Activated T-cell treated with anti-CD3 and anti-CD28 coated beads, Interleukin-2, amount 50 U/mL, for 4 hours (primary cell): ENCODE results near the gene NEBL. TPM values are rescaled to one million over a fixed set of nuclear protein-coding genes. Genes with fewer than 3 reads are reported as not detected.

Source experiments
- ATAC-seq, 2 donors: fragments of 200-7000 bp; cut with Tn5 transposase; one replicate each; pipeline ENCODE4 v1.10.0; 2021
- DNase-seq: peaks from one replicate; pipeline ENCODE4 v3.0.0-alpha.2; 2020
- H3K27me3 Mint-ChIP-seq: one replicate; pipeline ENCODE4 v1.8.0; 2021; ENCODE audit warnings: low read depth, mixed read lengths
- H3K36me3 Mint-ChIP-seq: one replicate; pipeline ENCODE4 v1.8.0; 2022; ENCODE audit warnings: mixed read lengths; ENCODE audit not compliant: insufficient read depth
- H3K4me1 Mint-ChIP-seq: one replicate; pipeline ENCODE4 v1.8.0; 2021; ENCODE audit warnings: low read depth, mixed read lengths
- H3K4me3 Mint-ChIP-seq: one replicate; pipeline ENCODE4 v1.8.0; 2021; ENCODE audit warnings: mild to moderate bottlenecking, moderate library complexity, mixed read lengths
- H3K9me3 Mint-ChIP-seq: one replicate; pipeline ENCODE4 v1.8.0; 2021; ENCODE audit warnings: mixed read lengths
- total RNA-seq, 3 donors: library from RNA; stranded (reverse); gene quantifications; one replicate each; pipeline ENCODE4 v1.2.1, GENCODE V29; 2021

Gene NEBL
- total RNA-seq, 3 donors from 2014 or later = 0.11 to 0.48 (median 0.24) TPM

GRCh38 chr10:20817646-20818045, 79.5 kb downstream of the NEBL start:
- no peaks in the 10 kb centered on the region for H3K27me3 Mint-ChIP-seq
- DNase-seq (no peak), ATAC-seq (no peak)
- H3K4me3 Mint-ChIP-seq = no peak overlapping the region
- H3K4me1 Mint-ChIP-seq = no peaks in the 10 kb centered on the region
- no peaks in the 10 kb centered on the region for H3K9me3 Mint-ChIP-seq
- no peaks in the 10 kb centered on the region for H3K36me3 Mint-ChIP-seq

- H3K27me3 Mint-ChIP-seq = no peaks in the 10 kb centered on the region
- no peaks in the 10 kb centered on the region for H3K4me1 Mint-ChIP-seq
- DNase-seq (no peak), ATAC-seq (no peak)
- no peaks in the 10 kb centered on the region for H3K9me3 Mint-ChIP-seq
- H3K4me3 Mint-ChIP-seq = no peak overlapping the region
- H3K36me3 Mint-ChIP-seq = no peaks in the 10 kb centered on the region
Measured at GRCh38 chr10:20817116-20817515, 80.0 kb downstream of the NEBL start.

- no peak for ATAC-seq
- H3K9me3 Mint-ChIP-seq = no peaks in the 10 kb centered on the region
- H3K36me3 Mint-ChIP-seq = no peaks in the 10 kb centered on the region
- no peaks in the 10 kb centered on the region for H3K4me1 Mint-ChIP-seq
- no peaks in the 10 kb centered on the region for H3K27me3 Mint-ChIP-seq
- no peak for DNase-seq
- no peak overlapping the region for H3K4me3 Mint-ChIP-seq
Measured at GRCh38 chr10:20814116-20814515, 83.0 kb downstream of the NEBL start.

GRCh38 chr10:20811131-20811530, 86.0 kb downstream of the NEBL start:
- no peaks in the 10 kb centered on the region for H3K9me3 Mint-ChIP-seq

GRCh38 chr10:20809631-20810030, 87.5 kb downstream of the NEBL start:
- DNase-seq = no peak
- H3K27me3 Mint-ChIP-seq = no peaks in the 10 kb centered on the region
- H3K9me3 Mint-ChIP-seq = no peaks in the 10 kb centered on the region
- H3K36me3 Mint-ChIP-seq = no peaks in the 10 kb centered on the region
- H3K4me1 Mint-ChIP-seq = no peaks in the 10 kb centered on the region
- no peak for ATAC-seq
- no peak overlapping the region for H3K4me3 Mint-ChIP-seq

More at GRCh38 chr10:20811131-20811530, 86.0 kb downstream of the NEBL start:
- H3K27me3 Mint-ChIP-seq = no peaks in the 10 kb centered on the region
- H3K36me3 Mint-ChIP-seq = no peaks in the 10 kb centered on the region
- ATAC-seq = no peak
- H3K4me1 Mint-ChIP-seq = no peaks in the 10 kb centered on the region
- DNase-seq = no peak
- H3K4me3 Mint-ChIP-seq = no peak overlapping the region

GRCh38 chr10:20806487-20806886, 90.6 kb downstream of the NEBL start:
- Mint-ChIP-seq H3K4me1 (no peaks in the 10 kb centered on the region), H3K36me3 (no peaks in the 10 kb centered on the region), H3K4me3 (no peak overlapping the region), H3K27me3 (no peaks in the 10 kb centered on the region), H3K9me3 (no peaks in the 10 kb centered on the region)
- ATAC-seq = no peak
- no peak for DNase-seq

GRCh38 chr10:20797290-20797689, 99.8 kb downstream of the NEBL start:
- Mint-ChIP-seq H3K36me3 (no peaks in the 10 kb centered on the region), H3K4me3 (no peak overlapping the region), H3K27me3 (no peaks in the 10 kb centered on the region), H3K4me1 (no peaks in the 10 kb centered on the region), H3K9me3 (no peaks in the 10 kb centered on the region)
- no peak for ATAC-seq
- DNase-seq = no peak

GRCh38 chr10:20795391-20795790, 101.7 kb downstream of the NEBL start:
- H3K27me3 Mint-ChIP-seq = no peaks in the 10 kb centered on the region
- ATAC-seq (no peak), DNase-seq (no peak)
- H3K4me3 Mint-ChIP-seq = no peak overlapping the region
- H3K4me1 Mint-ChIP-seq = no peaks in the 10 kb centered on the region
- no peaks in the 10 kb centered on the region for H3K9me3 Mint-ChIP-seq
- H3K36me3 Mint-ChIP-seq = no peaks in the 10 kb centered on the region

- no peak overlapping the region for H3K4me3 Mint-ChIP-seq
- H3K27me3 Mint-ChIP-seq = no peaks in the 10 kb centered on the region
- H3K4me1 Mint-ChIP-seq = no peaks in the 10 kb centered on the region
- no peaks in the 10 kb centered on the region for H3K9me3 Mint-ChIP-seq
- ATAC-seq (no peak), DNase-seq (no peak)
- no peaks in the 10 kb centered on the region for H3K36me3 Mint-ChIP-seq
Measured at GRCh38 chr10:20785174-20785573, 111.9 kb downstream of the NEBL start.

GRCh38 chr10:20778008-20778757, 118.9 kb downstream of the NEBL start:
- ATAC-seq (no peak), DNase-seq (no peak)
- H3K27me3 Mint-ChIP-seq = no peaks in the 10 kb centered on the region
- no peaks in the 10 kb centered on the region for H3K36me3 Mint-ChIP-seq
- no peak overlapping the region for H3K4me3 Mint-ChIP-seq
- H3K9me3 Mint-ChIP-seq = no peaks in the 10 kb centered on the region
- H3K4me1 Mint-ChIP-seq = no peaks in the 10 kb centered on the region

- Mint-ChIP-seq H3K36me3 (no peaks in the 10 kb centered on the region), H3K9me3 (peaks cover 6% of the 10 kb centered on the region), H3K27me3 (no peaks in the 10 kb centered on the region), H3K4me1 (no peaks in the 10 kb centered on the region), H3K4me3 (no peak overlapping the region)
- ATAC-seq (no peak), DNase-seq (no peak)
Measured at GRCh38 chr10:20776384-20777118, 120.6 kb downstream of the NEBL start.

- peaks cover 6% of the 10 kb centered on the region for H3K9me3 Mint-ChIP-seq
- H3K27me3 Mint-ChIP-seq = no peaks in the 10 kb centered on the region
- no peak overlapping the region for H3K4me3 Mint-ChIP-seq
- DNase-seq (no peak), ATAC-seq (no peak)
- no peaks in the 10 kb centered on the region for H3K4me1 Mint-ChIP-seq
- no peaks in the 10 kb centered on the region for H3K36me3 Mint-ChIP-seq
Measured at GRCh38 chr10:20771051-20771450, 126.1 kb downstream of the NEBL start.

- H3K27me3 Mint-ChIP-seq = no peaks in the 10 kb centered on the region
- no peaks in the 10 kb centered on the region for H3K36me3 Mint-ChIP-seq
- ATAC-seq (no peak), DNase-seq (no peak)
- H3K4me3 Mint-ChIP-seq = no peak overlapping the region
- H3K4me1 Mint-ChIP-seq = no peaks in the 10 kb centered on the region
- H3K9me3 Mint-ChIP-seq = peaks cover 6% of the 10 kb centered on the region
Measured at GRCh38 chr10:20769481-20769880, 127.6 kb downstream of the NEBL start.

- peaks cover 6% of the 10 kb centered on the region for H3K9me3 Mint-ChIP-seq
- no peak overlapping the region for H3K4me3 Mint-ChIP-seq
- no peak for ATAC-seq
- H3K4me1 Mint-ChIP-seq = no peaks in the 10 kb centered on the region
- DNase-seq = no peak
- no peaks in the 10 kb centered on the region for H3K27me3 Mint-ChIP-seq
- no peaks in the 10 kb centered on the region for H3K36me3 Mint-ChIP-seq
Measured at GRCh38 chr10:20768843-20769242, 128.3 kb downstream of the NEBL start.

- DNase-seq (no peak), ATAC-seq (no peak)
- H3K36me3 Mint-ChIP-seq = no peaks in the 10 kb centered on the region
- H3K4me3 Mint-ChIP-seq = no peak overlapping the region
- H3K27me3 Mint-ChIP-seq = no peaks in the 10 kb centered on the region
- peaks cover under 1% of the 10 kb centered on the region for H3K9me3 Mint-ChIP-seq
- no peaks in the 10 kb centered on the region for H3K4me1 Mint-ChIP-seq
Measured at GRCh38 chr10:20767028-20767427, 130.1 kb downstream of the NEBL start.
